Fibroblast of skin of back (primary cell): ENCODE data around the gene RNF212.

Experiments
- DNase-seq: peaks from one replicate; pipeline ENCODE4 v3.0.0-alpha.2; 2013

The RNF212 gene

DNA sequence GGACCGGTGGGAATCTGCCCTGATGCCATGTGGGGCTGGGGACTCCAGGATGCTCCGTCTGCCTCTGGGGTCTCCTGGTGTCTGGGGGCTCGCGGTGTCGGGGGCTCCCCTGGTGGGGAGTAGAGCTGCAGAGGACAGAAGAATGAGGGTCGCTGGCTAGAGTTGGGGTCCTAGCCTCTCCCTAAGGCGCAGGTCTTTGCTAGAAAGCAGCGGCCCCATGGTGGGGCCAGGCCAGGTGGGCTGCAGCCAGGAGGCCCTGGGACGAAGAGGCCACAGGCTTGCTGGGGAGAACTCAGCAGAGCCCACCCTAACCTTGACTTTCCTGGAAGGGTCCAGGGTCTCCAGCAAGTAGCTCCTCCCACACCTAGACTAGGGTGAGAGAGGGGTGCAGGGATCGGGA lies 80.5 kb downstream of the RNF212 start:
- no peak for DNase-seq

DNA sequence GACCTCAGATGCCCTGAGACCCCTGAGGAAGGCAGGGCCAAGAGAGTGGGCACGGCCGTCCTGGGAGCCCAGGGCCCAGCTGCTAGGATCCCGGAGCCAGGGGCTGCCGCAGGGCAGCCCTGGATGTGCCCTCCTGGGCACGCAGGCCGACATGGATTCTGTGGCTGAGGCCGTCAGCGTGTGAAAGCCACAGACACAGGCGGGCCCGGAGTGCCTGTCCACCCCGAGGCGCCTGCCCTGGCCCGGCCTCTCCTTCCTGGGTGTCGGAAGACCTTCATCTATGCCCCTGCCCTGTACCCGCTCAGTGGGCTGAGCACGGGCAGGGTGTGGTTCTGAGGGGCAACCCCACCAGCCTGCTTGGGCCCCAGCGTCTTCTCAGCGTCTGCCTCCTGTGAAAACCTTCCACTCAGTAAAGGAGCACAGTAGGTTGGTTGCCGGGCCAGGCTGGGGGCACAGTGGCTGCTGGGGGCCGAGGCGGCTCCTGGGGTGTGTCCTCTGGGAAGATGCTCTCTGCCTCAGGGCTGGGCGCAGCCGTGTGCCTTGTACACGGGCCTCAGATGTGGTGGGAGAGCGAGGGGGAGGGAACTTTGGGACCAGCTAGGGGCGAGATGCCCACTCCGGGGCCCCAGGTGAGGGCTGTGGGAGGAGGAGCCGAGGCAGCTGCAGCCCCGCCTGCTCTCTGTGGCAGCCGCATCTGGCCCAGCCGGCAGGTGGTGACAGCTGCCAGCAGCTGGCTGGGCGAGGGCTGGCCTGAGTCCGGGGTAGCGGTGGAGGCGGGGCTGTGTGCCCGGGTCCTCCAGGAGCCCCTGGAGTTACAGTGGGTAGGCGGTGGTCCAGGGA lies 81.2 kb downstream of the RNF212 start:
- no peak for DNase-seq

DNA sequence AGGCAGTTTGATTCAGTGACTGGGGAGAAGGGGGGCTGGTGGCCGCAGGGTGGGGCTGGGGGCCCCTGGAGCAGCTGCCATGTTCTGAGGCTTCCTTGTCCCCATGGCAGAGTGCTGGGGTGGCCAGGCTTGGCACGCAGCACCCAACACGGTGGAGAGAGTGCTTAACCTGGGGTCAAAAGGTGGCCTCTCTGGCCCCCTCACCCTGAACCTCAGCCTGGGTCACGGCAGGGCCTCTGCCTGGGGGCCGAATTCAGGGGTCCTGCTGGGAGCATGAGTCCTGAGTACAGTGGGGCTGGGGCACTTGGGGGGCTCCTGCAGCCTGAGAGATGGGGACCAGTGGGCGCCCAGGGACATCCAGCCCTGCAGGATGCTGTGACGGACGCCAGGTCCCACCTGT lies 82.0 kb downstream of the RNF212 start:
- no peak for DNase-seq

DNA sequence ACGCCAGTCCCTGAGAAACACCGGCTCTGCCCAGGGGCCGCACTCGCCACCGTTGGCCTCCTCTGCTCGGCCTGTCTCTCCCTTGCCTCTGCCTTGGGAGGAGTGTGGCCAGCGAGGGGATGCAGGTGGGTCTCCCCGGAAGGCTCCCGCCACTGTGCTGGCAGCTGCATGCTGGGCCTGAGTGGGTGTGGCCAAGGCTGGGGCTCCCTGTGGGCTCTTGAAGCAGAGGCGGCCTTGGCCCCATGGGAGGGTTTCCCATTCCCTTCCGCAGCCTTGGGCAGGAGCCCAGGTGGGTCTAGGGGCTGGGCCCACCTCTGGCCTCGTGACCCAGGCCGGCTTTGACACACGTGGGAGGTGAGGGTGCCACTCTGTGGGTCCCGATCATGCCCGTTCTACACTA lies 82.8 kb downstream of the RNF212 start:
- DNase-seq = no peak

DNA sequence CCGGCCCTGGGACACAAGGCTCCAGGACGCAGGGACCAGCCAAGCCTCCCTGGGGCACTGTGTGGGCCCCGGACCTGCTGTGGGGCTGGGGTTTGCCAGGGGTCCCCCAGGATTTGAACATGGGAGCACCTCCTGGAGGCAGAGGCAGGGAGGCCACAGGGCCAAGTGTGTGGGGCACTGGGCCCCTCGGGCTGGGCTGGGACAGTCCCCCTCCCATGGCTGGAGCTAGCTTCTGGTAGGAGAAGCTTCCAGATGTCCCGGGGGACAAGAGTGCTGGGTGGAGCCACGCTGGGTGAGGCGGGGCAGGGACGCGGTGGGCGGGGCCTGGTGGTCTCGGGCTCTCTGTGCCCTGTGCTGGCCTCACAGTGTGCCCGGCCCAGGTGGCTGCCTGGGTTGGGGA lies 83.3 kb downstream of the RNF212 start:
- DNase-seq = no peak

DNA sequence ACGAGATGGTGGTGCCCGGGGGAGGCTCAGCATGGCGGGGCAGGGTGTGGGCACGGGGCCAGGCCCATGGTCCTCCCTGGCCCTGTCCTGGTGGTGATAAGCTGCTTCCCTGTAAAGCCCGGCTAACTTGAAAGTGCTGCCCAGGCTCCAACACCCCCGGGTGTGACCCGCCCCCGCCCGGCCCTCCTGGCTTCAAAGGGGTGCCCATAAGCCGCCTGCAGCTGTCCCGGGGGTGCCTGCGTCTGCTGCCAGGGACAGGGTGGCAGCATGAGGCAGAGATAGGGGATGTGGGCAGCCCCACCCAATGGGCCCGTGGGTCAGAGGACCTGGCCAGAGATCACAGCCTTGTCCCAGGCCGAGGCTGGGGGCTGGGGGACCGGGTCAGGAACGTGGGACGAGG lies 83.8 kb downstream of the RNF212 start:
- no peak for DNase-seq

DNA sequence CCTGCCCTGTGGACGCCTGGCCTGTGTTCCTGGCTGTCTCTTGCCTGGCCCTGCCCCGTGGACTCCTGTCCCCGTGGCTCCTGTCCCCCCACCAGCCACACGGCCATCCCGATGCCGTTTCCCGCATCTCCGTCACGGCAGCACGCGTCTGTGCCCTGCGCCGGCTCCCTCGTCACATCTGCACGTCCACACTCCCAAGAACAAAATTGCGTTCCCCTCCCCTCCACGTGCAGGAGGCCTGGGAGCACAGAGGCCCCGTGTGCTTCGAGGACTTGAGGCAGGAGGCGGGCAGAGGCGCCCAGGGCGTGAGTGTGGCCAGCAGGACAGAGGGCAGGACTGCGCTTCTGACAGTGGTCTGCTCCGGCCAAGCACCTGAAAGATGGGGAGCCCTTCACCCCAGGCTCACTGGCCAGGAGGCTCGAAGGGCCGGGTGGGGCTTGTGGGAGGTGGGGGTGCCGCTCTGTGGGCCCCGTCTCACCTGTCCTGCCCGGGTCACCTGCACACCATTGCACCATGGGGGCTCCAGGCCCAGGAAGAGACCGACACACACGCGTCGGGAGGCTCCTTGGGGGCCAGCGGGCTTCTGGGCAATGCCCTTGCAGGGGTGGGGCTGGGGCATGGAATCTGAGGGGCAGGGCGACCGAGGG lies 84.7 kb downstream of the RNF212 start:
- DNase-seq = no peak

DNA sequence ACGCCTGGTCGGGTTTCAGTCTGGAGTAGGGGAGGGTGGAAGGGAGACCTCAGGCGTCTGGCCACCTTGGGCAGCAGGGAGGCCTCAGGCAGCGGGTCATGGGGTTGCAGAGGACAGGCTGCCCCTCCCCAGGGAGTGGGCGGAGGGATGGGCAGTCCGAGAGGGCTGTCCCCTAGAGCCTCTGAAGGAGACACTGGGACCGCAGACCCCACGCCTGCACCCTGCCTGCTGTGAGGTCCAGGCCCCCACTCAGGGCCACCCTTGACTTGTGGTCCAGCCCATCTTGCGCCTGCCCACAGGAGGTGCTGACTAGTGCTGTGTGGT lies 85.5 kb downstream of the RNF212 start:
- no peak for DNase-seq

DNA sequence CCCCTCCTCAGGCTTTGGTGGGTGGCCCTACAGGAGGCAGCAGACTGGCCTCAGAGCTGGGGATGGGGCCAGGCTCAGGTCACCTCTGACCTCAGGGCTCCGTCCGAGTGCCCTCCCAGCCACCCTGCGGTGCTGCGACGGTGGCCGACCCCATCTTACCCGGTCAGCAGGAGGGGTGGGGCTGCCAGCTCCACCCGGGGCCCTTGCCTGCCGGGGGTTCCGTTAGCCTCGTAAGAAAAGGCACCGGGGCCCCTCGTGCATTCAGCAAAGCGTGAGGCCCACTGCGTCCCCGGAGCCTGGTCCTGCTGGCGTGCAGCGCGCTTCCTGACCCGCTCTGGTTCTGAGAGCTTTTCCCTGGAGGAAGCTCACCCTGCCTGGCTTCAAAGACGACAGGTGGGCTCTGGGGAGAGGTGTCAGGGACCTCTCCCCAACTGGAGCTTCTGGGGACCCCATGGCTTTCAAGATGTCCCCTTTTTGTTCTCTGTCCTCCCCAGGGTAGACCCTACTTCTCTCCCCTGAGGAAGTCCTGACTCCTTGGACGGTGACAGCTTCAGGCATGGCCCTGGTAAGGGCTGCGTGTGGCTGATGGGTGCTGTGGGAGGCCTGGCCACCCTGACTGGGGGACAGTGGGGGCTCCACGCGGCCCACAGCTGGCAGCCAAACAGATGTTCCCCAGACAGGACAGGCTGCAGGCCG lies 86.0 kb downstream of the RNF212 start:
- no peak for DNase-seq

DNA sequence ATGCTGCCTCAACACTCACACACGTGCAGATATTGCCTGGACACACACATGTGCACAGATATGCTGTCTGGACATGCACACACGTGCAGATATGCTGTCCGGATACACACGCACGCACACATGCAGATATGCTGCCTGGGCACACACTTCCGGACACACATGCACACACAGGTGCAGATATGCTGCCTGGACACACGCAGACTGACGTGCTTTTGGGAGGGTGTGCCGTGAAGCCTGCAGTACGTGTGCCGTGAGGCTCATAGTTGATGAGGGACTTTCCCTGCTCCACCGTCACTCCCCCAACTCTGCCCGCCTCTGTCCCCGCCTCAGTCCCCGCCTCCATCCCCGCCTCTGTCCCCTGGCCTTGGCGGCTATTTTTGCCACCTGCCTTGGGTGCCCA lies 87.2 kb downstream of the RNF212 start:
- no peak for DNase-seq

DNA sequence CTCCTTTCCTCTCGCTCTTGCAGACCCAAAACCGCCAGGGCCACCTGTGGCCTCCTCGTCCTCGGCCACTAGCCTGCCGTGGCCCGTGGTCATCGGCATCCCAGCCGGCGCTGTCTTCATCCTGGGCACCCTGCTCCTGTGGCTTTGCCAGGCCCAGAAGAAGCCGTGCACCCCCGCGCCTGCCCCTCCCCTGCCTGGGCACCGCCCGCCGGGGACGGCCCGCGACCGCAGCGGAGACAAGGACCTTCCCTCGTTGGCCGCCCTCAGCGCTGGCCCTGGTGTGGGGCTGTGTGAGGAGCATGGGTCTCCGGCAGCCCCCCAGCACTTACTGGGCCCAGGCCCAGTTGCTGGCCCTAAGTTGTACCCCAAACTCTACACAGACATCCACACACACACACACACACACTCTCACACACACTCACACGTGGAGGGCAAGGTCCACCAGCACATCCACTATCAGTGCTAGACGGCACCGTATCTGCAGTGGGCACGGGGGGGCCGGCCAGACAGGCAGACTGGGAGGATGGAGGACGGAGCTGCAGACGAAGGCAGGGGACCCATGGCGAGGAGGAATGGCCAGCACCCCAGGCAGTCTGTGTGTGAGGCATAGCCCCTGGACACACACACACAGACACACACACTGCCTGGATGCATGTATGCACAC lies 88.3 kb downstream of the RNF212 start:
- no peak for DNase-seq

DNA sequence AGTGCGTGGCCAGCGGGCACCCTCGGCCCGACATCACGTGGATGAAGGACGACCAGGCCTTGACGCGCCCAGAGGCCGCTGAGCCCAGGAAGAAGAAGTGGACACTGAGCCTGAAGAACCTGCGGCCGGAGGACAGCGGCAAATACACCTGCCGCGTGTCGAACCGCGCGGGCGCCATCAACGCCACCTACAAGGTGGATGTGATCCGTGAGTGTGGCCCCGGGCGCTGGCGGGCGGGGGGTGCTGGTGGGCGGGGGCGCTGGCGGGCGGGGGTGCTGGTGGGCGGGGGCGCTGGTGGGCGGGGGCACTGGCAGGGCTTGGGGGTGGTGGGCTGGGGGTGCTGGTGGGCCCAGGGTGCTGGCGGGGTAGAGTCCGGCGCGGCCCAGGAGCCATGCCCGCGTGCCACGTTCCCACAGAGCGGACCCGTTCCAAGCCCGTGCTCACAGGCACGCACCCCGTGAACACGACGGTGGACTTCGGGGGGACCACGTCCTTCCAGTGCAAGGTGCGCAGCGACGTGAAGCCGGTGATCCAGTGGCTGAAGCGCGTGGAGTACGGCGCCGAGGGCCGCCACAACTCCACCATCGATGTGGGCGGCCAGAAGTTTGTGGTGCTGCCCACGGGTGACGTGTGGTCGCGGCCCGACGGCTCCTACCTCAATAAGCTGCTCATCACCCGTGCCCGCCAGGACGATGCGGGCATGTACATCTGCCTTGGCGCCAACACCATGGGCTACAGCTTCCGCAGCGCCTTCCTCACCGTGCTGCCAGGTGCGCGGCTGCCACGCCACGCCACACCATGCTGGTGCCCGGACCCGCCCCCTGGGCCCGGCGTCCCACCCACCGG lies 89.2 kb downstream of the RNF212 start:
- DNase-seq = no peak

DNA sequence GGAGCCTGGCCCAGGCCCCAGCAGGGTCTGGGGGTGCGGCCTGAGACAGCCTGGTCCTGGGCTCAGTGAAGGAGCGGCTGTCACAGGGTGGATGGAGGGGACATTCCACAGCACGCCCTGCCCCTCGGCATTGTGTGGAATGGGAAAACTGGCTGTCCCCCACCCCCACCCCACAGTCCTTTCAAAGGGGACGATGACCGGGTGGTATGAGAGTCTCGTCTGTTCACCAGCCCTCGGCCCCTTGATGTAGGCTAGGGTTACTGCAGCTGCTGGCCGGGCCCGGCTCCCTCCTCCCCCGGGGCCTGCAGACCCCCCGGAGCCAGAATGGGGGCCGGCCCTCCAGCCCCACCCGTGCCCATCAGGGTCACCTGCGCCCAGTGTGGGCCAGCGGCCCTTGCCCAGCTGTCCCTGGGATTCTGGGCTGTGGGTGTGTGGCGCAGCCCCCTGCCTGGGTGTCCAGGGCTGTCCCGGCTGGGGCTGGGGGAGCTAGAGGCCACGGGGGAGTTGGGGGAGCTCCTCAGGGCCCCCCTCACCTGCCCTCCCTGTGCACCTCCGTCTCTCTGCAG lies 90.2 kb downstream of the RNF212 start:
- DNase-seq = no peak

DNA sequence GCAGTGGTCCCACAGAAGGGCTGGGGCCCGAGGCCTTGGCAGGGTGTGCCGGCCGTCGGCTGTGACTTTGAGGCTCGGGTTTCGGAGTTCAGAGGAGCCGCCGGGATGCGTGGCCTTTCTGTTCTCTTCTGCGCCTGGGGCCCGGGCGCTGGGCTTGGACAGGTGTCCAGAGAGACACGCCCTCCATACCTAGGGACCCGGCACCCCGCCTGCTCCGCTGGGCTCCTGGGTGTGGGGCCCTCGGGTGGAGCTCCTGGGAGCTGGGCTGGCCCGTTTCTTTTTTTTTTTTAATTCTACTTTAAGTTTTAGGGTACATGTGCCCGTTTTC lies 90.7 kb downstream of the RNF212 start:
- DNase-seq = no peak

DNA sequence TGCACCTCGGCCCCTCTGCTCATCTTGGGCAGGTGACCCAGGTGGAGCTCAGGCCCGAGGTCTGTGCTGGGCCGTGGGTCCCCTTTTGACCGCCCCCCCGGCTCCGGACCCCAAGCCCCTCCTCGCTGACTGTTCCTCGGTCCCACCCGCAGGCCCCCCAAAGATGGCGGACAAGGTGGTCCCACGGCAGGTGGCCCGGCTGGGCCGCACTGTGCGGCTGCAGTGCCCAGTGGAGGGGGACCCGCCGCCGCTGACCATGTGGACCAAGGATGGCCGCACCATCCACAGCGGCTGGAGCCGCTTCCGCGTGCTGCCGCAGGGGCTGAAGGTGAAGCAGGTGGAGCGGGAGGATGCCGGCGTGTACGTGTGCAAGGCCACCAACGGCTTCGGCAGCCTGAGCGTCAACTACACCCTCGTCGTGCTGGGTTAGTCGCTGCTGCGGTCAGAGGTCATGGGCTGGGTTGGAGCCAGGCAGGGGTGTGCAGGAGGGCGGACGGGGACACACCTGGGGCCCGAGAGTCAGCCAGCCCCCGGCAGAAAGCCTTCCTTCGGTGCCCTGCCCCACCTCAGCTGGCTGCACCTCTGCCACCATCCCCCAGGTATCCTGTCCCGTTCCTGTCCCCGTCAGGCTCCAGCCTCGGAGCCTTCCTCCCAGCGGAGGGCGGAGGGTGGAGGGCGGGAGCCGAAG lies 91.2 kb downstream of the RNF212 start:
- DNase-seq = no peak
